ENCODE data around the gene MOGAT3. TPM values are rescaled to one million over a fixed set of nuclear protein-coding genes. Genes with fewer than 3 reads are reported as not detected.

MOGAT3 gene
- total and polyA plus RNA-seq, 9 of the 15 experiments (the other 6 are each of a cell fraction or from before 2014, with no cell fraction given) = 0.07 to 0.17 (median 0.13) TPM; not detected in 6

DNA sequence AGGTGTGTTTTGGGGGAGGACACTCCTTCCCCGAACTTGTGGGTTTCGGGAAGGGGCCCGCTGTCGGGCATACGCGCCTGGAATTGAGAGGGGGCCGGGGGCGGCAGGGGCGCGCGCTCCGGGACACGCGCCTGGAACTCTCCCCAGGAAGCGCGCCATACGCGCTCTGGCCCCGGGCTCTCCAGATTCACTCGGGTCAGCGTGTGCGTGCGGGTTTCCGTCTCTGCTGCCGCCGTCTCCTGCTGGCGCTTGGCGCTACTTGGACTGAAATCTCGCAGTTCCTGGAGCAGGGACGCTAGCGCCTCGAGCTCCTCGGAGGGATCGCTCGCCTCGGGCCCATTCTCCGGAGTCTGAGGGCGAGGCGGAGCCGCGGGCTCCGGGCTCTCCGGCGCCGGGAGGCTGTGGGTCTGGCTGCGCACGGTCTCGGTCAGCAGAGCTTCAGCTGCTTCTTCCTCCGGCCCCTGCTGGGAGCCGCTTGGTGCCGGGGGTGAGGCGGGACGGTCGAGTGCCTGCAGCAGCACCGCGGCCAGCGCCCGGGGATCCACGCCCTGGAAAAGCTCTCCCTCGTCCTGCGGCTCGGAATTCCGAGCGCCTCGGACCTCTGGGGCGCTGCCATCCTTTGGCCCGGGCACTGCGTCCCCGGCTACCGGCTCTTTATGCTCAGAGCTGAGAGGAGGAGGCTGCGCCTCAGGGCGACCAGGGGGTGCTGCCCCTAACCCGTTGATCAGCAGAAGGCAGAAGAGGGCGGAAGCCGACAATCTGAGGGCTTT lies 36.6 kb downstream of the MOGAT3 start (continued):
- TF ChIP-seq ZBTB5 (IDR thresholded peaks at IDR 0.05) (no peak), UBTF (IDR thresholded peaks at IDR 0.05; ENCODE audit: borderline replicate concordance in 1 of 2, low read depth in 2 of 2, low read length in 2 of 2) (peak in 1 of 2 experiments; percentile 77; a peak in 1 of 4 replicates), ZMIZ1 (IDR thresholded peaks at IDR 0.05; ENCODE audit: low read depth in 2 of 2, low read length in 2 of 2) (no peak), SIN3A (IDR thresholded peaks at IDR 0.05; ENCODE audit: borderline replicate concordance in 2 of 2, control insufficient read depth in 1 of 2, low read depth in 2 of 2, low read length in 2 of 2) (peak in 1 of 2 experiments; percentile 93; a peak in 2 of 4 replicates)
- TF ChIP-seq, protein P1, sequence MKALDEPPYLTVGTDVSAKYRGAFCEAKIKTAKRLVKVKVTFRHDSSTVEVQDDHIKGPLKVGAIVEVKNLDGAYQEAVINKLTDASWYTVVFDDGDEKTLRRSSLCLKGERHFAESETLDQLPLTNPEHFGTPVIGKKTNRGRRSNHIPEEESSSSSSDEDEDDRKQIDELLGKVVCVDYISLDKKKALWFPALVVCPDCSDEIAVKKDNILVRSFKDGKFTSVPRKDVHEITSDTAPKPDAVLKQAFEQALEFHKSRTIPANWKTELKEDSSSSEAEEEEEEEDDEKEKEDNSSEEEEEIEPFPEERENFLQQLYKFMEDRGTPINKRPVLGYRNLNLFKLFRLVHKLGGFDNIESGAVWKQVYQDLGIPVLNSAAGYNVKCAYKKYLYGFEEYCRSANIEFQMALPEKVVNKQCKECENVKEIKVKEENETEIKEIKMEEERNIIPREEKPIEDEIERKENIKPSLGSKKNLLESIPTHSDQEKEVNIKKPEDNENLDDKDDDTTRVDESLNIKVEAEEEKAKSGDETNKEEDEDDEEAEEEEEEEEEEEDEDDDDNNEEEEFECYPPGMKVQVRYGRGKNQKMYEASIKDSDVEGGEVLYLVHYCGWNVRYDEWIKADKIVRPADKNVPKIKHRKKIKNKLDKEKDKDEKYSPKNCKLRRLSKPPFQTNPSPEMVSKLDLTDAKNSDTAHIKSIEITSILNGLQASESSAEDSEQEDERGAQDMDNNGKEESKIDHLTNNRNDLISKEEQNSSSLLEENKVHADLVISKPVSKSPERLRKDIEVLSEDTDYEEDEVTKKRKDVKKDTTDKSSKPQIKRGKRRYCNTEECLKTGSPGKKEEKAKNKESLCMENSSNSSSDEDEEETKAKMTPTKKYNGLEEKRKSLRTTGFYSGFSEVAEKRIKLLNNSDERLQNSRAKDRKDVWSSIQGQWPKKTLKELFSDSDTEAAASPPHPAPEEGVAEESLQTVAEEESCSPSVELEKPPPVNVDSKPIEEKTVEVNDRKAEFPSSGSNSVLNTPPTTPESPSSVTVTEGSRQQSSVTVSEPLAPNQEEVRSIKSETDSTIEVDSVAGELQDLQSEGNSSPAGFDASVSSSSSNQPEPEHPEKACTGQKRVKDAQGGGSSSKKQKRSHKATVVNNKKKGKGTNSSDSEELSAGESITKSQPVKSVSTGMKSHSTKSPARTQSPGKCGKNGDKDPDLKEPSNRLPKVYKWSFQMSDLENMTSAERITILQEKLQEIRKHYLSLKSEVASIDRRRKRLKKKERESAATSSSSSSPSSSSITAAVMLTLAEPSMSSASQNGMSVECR (CRISPR knock-in tag; IDR thresholded peaks at IDR 0.05) = peak; percentile 66
- TF ChIP-seq, protein P2, sequence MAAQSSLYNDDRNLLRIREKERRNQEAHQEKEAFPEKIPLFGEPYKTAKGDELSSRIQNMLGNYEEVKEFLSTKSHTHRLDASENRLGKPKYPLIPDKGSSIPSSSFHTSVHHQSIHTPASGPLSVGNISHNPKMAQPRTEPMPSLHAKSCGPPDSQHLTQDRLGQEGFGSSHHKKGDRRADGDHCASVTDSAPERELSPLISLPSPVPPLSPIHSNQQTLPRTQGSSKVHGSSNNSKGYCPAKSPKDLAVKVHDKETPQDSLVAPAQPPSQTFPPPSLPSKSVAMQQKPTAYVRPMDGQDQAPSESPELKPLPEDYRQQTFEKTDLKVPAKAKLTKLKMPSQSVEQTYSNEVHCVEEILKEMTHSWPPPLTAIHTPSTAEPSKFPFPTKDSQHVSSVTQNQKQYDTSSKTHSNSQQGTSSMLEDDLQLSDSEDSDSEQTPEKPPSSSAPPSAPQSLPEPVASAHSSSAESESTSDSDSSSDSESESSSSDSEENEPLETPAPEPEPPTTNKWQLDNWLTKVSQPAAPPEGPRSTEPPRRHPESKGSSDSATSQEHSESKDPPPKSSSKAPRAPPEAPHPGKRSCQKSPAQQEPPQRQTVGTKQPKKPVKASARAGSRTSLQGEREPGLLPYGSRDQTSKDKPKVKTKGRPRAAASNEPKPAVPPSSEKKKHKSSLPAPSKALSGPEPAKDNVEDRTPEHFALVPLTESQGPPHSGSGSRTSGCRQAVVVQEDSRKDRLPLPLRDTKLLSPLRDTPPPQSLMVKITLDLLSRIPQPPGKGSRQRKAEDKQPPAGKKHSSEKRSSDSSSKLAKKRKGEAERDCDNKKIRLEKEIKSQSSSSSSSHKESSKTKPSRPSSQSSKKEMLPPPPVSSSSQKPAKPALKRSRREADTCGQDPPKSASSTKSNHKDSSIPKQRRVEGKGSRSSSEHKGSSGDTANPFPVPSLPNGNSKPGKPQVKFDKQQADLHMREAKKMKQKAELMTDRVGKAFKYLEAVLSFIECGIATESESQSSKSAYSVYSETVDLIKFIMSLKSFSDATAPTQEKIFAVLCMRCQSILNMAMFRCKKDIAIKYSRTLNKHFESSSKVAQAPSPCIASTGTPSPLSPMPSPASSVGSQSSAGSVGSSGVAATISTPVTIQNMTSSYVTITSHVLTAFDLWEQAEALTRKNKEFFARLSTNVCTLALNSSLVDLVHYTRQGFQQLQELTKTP (IDR thresholded peaks at IDR 0.05; ENCODE audit: low read depth in 1 of 2, partially characterized antibody in 2 of 2) = peak in 1 of 2 experiments; percentile 28

All from K562 (cell line).